HG02852 (cell line): ENCODE results near the gene KCNQ2.

ENCODE experiments used
- ATAC-seq: cut with Tn5 transposase; IDR thresholded peaks from one replicate; pipeline ENCODE4 v1.9.1; 2021; ENCODE audit warnings: mild to moderate bottlenecking, moderate library complexity; ENCODE audit not compliant: unreplicated experiment

Gene KCNQ2

GRCh38 chr20:63418617-63419016, 53.8 kb downstream of the KCNQ2 start:
- ATAC-seq = no peak

- no peak for ATAC-seq
These were observed 54.7 kb downstream of the KCNQ2 start for GRCh38 chr20:63417738-63418120.

DNA sequence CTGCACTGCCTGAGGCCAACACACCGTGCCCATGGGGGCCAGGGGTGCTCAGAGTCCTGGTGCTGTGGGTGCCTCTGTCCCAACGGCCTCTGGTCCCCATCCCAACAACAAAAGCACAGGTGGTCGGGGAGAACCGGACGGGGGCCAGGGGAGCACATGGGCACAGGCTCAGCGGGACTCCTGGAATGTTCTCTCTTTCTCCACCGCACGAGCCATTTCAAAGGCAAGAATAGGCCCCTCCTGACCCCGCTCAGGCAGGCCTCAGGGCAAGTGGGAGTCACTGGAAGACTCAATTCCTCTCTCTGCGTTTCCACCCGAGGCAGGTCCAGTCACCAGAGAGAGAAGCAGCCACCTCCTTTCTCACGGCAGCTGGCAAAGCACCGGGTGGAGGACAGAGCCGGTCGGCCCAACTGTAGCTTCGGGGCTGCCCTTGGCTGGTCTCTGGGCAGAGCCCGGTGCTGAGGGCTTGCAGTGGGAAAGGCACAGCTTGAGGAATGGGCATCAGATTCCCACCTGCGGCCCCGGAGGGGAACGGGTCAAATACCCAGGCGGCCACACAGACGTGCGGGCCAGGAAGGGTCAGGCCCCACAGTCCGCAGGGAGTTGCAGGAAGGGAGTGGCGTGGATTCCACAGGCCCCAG, 55.2 kb downstream of the KCNQ2 start:
- no peak for ATAC-seq

DNA sequence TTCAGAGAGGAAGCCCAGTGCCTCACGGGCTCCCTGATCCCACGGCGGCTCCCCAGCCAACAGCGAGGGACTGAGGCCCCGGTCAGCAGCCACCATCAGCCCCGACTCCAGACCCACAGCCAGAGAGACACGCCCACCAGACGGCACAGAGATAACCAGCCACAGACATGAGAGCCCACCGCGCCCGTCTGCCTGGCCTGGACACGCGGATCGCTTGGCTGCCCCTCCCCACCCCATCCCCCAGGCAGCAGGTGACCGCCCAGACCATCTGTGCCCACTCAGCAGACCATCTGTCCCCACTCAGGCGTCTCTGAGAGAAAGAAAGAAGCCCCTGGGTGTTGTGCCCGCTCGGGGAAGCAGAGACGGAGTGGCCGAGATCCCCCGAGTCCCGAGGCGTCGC, 55.8 kb downstream of the KCNQ2 start:
- no peak for ATAC-seq

- no peak for ATAC-seq
These were observed 56.6 kb downstream of the KCNQ2 start for GRCh38 chr20:63415647-63416391.

DNA sequence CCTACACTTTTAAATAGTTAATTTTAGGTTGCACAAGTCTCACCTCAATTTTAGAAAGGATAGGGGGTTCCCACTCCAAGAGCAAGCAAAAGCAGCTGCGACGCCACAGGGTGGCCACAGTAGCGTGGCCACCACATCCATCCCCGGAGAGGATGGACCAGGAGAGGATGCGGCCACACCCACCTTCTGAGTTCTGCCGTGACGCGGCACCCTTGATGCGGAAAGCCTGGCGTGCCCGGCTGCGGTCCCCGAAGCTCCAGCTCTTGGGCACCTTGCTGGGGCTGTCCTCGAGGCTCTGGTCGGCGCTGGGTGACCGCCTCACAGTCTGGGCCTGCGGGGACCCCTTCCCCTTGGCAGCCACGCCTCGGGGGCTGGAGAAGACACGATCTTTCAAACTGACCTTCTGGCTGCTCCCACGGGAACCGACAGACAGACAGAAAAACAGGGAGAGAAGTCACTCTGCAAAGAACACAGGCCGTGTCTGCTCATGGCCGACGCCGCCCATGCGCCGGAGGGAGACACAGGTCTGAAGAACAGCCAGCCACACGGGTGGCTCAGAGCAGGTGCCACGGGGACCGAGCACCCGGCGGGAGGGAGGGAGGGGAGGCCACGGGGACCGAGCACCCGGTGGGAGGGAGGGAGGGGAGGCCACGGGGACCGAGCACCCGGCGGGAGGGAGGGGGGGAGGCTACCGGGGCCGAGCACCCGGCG, 57.6 kb downstream of the KCNQ2 start:
- no peak for ATAC-seq

DNA sequence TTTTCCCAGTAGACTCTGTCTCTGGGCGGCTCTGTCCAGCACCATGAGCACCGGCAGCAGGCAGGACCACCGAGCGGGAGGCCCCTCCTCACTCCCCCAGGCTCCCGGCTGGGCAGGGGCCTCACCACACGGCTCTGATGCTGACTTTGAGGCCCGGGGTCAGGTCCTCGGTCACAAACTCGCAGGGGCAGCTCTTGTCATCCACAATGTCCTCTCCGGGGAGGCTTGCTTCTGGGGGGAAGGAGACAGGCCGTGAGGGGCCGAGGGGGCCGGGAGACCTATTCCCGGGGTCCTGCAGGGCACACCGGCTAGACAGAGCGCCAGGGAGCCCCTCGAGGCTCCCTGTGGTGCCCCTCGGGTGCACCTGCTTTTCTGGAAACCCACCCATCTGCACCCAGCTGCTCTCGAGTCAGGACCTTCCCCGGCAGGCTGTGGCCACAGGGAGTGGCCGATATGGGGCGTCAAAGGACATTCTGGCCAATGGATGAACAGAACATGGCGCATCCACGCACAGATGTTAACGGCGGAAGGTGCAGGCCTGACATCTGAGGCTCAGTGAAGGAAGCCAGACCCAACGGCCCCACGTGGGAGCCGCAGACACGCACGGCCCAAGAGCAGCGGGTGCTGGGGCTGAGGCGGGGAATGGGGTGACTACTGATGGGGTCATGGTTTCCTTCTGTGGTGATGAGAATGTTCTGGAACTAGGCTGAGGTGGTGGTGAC, 58.3 kb downstream of the KCNQ2 start:
- ATAC-seq = no peak

- no peak for ATAC-seq
These were observed 59.1 kb downstream of the KCNQ2 start for GRCh38 chr20:63413323-63413722.

DNA sequence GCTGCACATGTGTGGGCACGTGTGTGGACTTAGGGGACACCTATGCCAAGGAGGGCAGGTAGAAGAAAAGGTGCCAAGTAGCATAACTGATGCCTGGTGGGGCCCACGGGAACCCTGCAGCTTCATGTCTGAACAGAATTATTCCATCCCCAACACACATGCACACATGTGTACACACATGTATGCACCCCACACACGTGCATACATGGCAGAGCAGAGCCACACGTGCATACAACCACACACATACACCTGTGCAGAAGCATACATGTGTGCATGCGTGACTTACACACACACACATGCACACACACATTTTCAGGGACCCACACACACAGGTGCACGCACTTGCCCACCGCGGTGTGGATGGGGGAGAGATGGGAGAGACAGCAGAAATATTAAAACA, 59.6 kb downstream of the KCNQ2 start:
- ATAC-seq = no peak

DNA sequence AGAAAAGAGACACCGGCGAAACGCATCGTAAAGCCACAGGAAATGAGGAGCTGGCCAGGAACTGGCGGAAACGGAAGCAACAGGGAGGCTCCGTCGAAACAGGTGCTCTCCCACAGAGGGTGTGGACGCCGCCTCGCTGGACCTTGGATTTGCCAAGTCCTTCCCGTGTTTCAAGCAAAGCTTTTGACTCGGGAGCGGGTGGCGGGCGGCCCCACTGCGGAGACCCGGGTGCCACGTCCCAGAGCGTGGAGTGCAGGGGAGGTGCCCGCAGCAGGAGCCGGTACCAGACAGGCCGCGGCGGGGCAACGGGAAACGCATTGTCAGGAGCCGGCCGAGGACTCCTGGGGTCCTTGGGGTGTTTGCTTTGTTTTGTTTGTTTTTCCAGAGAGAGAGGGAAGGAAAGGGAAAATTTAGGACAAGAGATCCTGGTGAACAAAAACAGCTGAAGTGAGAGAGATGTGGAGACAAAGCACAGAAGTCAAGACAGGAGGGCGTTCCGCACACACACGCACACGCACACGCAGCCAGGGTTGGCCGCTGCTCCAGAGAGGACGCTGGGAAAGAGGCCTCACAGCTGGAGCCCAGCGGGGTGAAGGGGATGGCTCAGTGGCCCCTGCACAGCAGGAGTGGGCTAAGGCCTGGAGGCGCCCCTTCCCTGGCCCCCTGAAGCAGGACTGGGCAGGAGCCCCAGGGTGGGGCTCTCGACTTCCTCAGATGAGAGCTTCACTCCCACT, 60.4 kb downstream of the KCNQ2 start:
- no peak for ATAC-seq

- ATAC-seq = no peak
These were observed 61.1 kb downstream of the KCNQ2 start for GRCh38 chr20:63411151-63411897.

- ATAC-seq = no peak
These were observed 62.5 kb downstream of the KCNQ2 start for GRCh38 chr20:63409834-63410435.

- no peak for ATAC-seq
These were observed 63.2 kb downstream of the KCNQ2 start for GRCh38 chr20:63409066-63409833.

GRCh38 chr20:63408684-63409046, 63.8 kb downstream of the KCNQ2 start:
- ATAC-seq = no peak

- no peak for ATAC-seq
These were observed 64.3 kb downstream of the KCNQ2 start for GRCh38 chr20:63407928-63408683.

DNA sequence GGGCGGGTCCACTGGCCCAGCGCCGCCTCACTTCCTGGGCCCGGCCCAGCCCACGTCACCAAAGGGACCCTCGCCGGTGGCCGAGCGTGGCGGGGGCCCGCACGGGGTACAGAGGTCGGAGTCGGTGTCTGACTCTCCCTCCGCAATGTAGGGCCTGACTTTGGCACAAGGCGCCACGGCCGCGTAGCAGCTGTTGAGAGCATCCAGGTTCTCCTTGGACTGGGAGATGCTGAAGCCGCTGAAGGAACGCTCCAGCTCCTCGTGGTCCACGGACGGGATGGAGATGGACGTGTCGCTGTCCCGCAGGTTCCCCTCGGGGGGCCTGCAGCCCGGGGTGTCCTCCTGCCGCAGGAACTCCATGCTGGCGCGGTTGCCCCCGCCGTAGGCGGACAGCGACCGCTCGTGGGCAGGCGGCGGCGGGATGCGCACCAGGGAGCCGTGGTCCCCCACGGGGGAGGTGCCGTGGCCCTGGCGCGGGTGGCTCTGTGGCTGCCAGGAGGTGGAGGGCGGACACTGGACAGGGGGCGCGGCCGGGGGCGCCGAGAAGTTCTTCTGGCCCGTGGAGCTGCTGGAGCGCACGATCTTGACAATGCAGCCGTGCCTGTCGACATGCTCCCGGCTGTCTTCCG, 65.7 kb downstream of the KCNQ2 start:
- no peak for ATAC-seq

DNA sequence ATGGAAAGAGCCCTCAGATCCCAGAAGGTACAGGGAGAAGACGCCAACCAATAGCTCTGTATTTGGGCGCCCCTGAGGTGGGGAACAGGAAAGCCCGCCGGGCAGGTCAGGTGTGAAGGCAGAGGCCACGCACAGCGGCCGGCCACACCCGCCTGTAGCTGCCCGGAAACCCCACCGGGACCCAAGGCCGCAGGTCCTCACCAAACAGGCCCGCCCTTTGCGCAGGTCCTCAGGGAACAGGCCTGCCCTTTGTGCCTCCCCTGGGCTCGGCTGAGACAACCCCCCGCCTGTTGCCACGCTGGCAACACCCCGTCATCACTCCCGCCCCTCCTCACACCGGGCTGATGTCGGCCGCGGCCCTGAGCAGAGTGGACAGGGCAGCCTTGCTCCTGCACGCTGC, 66.4 kb downstream of the KCNQ2 start:
- ATAC-seq = no peak
